K562 (cell line): ENCODE data around the gene PIK3R4. TPM values are rescaled to one million over a fixed set of nuclear protein-coding genes. Genes with fewer than 3 reads are reported as not detected.

Experiments
- ATAC-seq: fragments of 200-7000 bp; cut with Tn5 transposase; 3 replicates; pipeline ENCODE4 v1.9.1; 2020; ENCODE audit warnings: moderate library complexity
- BruUV-seq: library from RNA; stranded (reverse); fragments of 400-500 nt; replicated peaks from 2 replicates; lab custom pipeline; 2021; lab: Mats Ljungman, UMichigan
- CTCF ChIA-PET: fragments of 300-600 bp; formaldehyde crosslinking; extraction: SDS; loops from one replicate; lab custom pipeline; 2021; ENCODE audit warnings: low intra/inter-chr PET ratio; lab: Yijun Ruan, JAX
- POLR2A ChIA-PET: fragments of 300-600, 350-650 bp; sonication (Branson Sonifier 250); formaldehyde crosslinking; extraction: SDS; loops from one replicate; lab custom pipeline; 2021; ENCODE audit warnings: antibody characterized with exemption, inconsistent platforms; lab: Yijun Ruan, JAX
- DNase-seq, 4 experiments: peaks; one replicate each; pipeline versions ENCODE4 v3.0.0 to v3.0.0-alpha.2; 2011 to 2018; ENCODE audit warnings: low spot score in 3 of 4, mixed read lengths in 3 of 4; ENCODE audit errors: extremely low read depth in 1 of 4
- FAIRE-seq: peaks from 2 replicates; lab custom pipeline; 2011; peaks lifted over from hg19 to GRCh38; lab: Jason Lieb, UNC
- H2AFZ ChIP-seq: 2 replicates; pipeline ENCODE4 v1.6.0; 2011; ENCODE audit warnings: low read depth, low read length, control low read depth, inconsistent platforms
- H3K27ac ChIP-seq: fragments of 200-600 bp; 3 replicates; pipeline ENCODE4 v1.8.0; 2011; ENCODE audit warnings: low read depth, mild to moderate bottlenecking, control low read depth, inconsistent platforms, low read length, moderate library complexity, mixed read lengths; ENCODE audit errors: extremely low read depth
- H3K27me3 ChIP-seq, 2 experiments: fragments of 300-600 bp in 1 of 2; 2 replicates in 1 of 2; 3 replicates in 1 of 2; pipeline versions ENCODE4 v1.6.0 to v1.8.0; 2011; ENCODE audit warnings: inconsistent platforms in 2 of 2, low read length in 2 of 2, mild to moderate bottlenecking in 1 of 2, mixed read lengths in 1 of 2, moderate library complexity in 1 of 2; ENCODE audit not compliant: control insufficient read depth in 2 of 2, insufficient read depth in 2 of 2
- H3K36me3 ChIP-seq: fragments of 300-600 bp; 3 replicates; pipeline ENCODE4 v1.8.0; 2011; ENCODE audit warnings: mild to moderate bottlenecking, low read length, inconsistent platforms; ENCODE audit not compliant: control insufficient read depth, insufficient read depth
- H3K4me1 ChIP-seq, 2 experiments: fragments of 200-600 bp in 1 of 2; replicated peaks in 1 of 2; 2 replicates in 1 of 2; 3 replicates in 1 of 2; pipeline versions ENCODE4 v1.5.1 to v1.8.0; 2011; ENCODE audit warnings: inconsistent platforms in 2 of 2, low read length in 2 of 2, mild to moderate bottlenecking in 1 of 2, mixed read lengths in 1 of 2, moderate library complexity in 1 of 2; ENCODE audit not compliant: control insufficient read depth in 2 of 2, insufficient read depth in 2 of 2
- H3K4me2 ChIP-seq: 2 replicates; pipeline ENCODE4 v1.6.1; 2011; ENCODE audit warnings: low read length, control low read depth, inconsistent platforms, mixed read lengths; ENCODE audit not compliant: insufficient read depth
- H3K4me3 ChIP-seq: fragments of 200-600 bp; sonication (generic), shearing (Covaris generic); 2 replicates; pipeline ENCODE4 v1.5.1; 2016; ENCODE audit warnings: control low read depth, inconsistent platforms
- H3K79me2 ChIP-seq: fragments of 200-600 bp; 3 replicates; pipeline ENCODE4 v1.8.0; 2011; ENCODE audit warnings: low read length, inconsistent platforms; ENCODE audit not compliant: control insufficient read depth, insufficient read depth
- H3K9ac ChIP-seq, 2 experiments: 2 replicates each; pipeline versions ENCODE4 v1.6.0 to v1.6.1; 2011; ENCODE audit warnings: low read depth in 2 of 2, low read length in 2 of 2, control low read depth in 1 of 2, inconsistent platforms in 1 of 2, mild to moderate bottlenecking in 1 of 2, mixed read lengths in 1 of 2; ENCODE audit not compliant: insufficient read depth in 1 of 2
- H3K9me1 ChIP-seq: one replicate; pipeline ENCODE4 v1.6.0; 2011; ENCODE audit warnings: inconsistent platforms, mild to moderate bottlenecking, low read length, moderate library complexity; ENCODE audit not compliant: control insufficient read depth, insufficient read depth
- H3K9me3 ChIP-seq: replicated peaks from 2 replicates; pipeline ENCODE4 v1.5.1; 2011; ENCODE audit warnings: low read depth, low read length, inconsistent platforms; ENCODE audit not compliant: control insufficient read depth, insufficient read depth
- H4K20me1 ChIP-seq: replicated peaks from 2 replicates; pipeline ENCODE4 v1.6.1; 2011; ENCODE audit warnings: low read length, inconsistent platforms, mixed read lengths; ENCODE audit not compliant: control insufficient read depth, insufficient read depth
- ATF2 ChIP-seq: sonication (generic); formaldehyde crosslinking; IDR thresholded peaks from 2 replicates; pipeline ENCODE4 v1.8.1; 2022; ENCODE audit warnings: missing genetic modification reagents
- CAMTA2 ChIP-seq: fragments of 250-450 bp; sonication (Bioruptor Pico); conservative IDR thresholded peaks from 2 replicates; pipeline ENCODE4 v1.5.1; 2022
- ELK3 ChIP-seq: fragments of 450-650 bp; formaldehyde crosslinking; IDR thresholded peaks from 2 replicates; pipeline ENCODE4 v1.4.0; 2020; ENCODE audit warnings: mild to moderate bottlenecking
- FOXM1 ChIP-seq, 2 experiments: fragments of 450-650 bp in 1 of 2; sonication (generic) in 1 of 2; formaldehyde crosslinking in 1 of 2; IDR thresholded peaks; 2 replicates each; pipeline versions ENCODE4 v1.6.1 to v1.9.0; 2017 to 2022; ENCODE audit warnings: low read depth in 2 of 2, mild to moderate bottlenecking in 2 of 2, missing genetic modification reagents in 1 of 2, moderate library complexity in 1 of 2
- HDGF ChIP-seq: fragments of 450-650 bp; IDR thresholded peaks from 2 replicates; pipeline ENCODE4 v1.6.1; 2016
- LEF1 ChIP-seq: fragments of 450-650 bp; IDR thresholded peaks from 2 replicates; pipeline ENCODE4 v1.6.1; 2016; ENCODE audit warnings: mild to moderate bottlenecking
- MAX ChIP-seq: sonication (generic); formaldehyde crosslinking; IDR thresholded peaks from 2 replicates; pipeline ENCODE4 v1.9.0; 2022; ENCODE audit warnings: mild to moderate bottlenecking, missing genetic modification reagents
- PHTF2 ChIP-seq: fragments of 250-450 bp; sonication (Bioruptor Pico); IDR thresholded peaks from 2 replicates; pipeline ENCODE4 v1.5.0; 2021; ENCODE audit warnings: mild to moderate bottlenecking
- PTTG1 ChIP-seq: fragments of 450-650 bp; IDR thresholded peaks from 2 replicates; pipeline ENCODE4 v1.6.1; 2016; ENCODE audit warnings: low read depth, mild to moderate bottlenecking, missing genetic modification characterization, missing compliant biosample characterization
- RBM22 ChIP-seq: fragments of 200-400 bp; formaldehyde crosslinking; IDR thresholded peaks from 2 replicates; pipeline ENCODE4 v1.6.1; 2018; ENCODE audit warnings: low read length, low read depth; ENCODE audit not compliant: poor library complexity, severe bottlenecking
- RNF2 ChIP-seq: sonication (generic); IDR thresholded peaks from 2 replicates; pipeline ENCODE4 v1.6.1; 2016
- SETDB1 ChIP-seq: IDR thresholded peaks from one replicate; pipeline ENCODE4 v1.6.1; 2012; ENCODE audit warnings: low read length, control low read depth, inconsistent platforms
- SIRT6 ChIP-seq: IDR thresholded peaks from one replicate; pipeline ENCODE4 v1.6.1; 2012; ENCODE audit warnings: low read depth, mild to moderate bottlenecking, control low read depth, inconsistent platforms, low read length, moderate library complexity
- SLC30A9 ChIP-seq: fragments of 250-450 bp; sonication (Bioruptor Pico); IDR thresholded peaks from 2 replicates; pipeline ENCODE4 v1.8.0; 2022; ENCODE audit warnings: mild to moderate bottlenecking, moderate library complexity
- SMAD2 ChIP-seq: fragments of 150-350 bp; IDR thresholded peaks from 2 replicates; pipeline ENCODE4 v1.6.1; 2014; ENCODE audit warnings: low read depth, mild to moderate bottlenecking, low read length
- SMAD3 ChIP-seq: fragments of 450-650 bp; formaldehyde crosslinking; conservative IDR thresholded peaks from 2 replicates; pipeline ENCODE4 v1.4.0; 2020; ENCODE audit warnings: mild to moderate bottlenecking
- TSHZ1 ChIP-seq: fragments of 250-450 bp; sonication (Bioruptor Pico); IDR thresholded peaks from 2 replicates; pipeline ENCODE4 v1.4.0; 2020; ENCODE audit warnings: mild to moderate bottlenecking, moderate library complexity
- WGBS: fragments of 100-300 bp; shearing (Covaris generic); methylation state at CpG from one replicate; pipeline ENCODE4 v1.1.6; 2016; ENCODE audit warnings: low coverage, mixed read lengths; ENCODE audit not compliant: insufficient coverage; ENCODE audit errors: missing lambda C conversion rate; 5-methylcytosine and 5-hydroxymethylcytosine counted together
- in situ Hi-C: fragments of 300-500 bp; cut with MboI; formaldehyde crosslinking; loops from 4 replicates; pipeline ENCODE4 v1.15.0; 2018; ENCODE audit warnings: inconsistent platforms, mixed read lengths
- intact Hi-C: fragments of 100-400 bp; cut with micrococcal nuclease; formaldehyde crosslinking; loops from 2 replicates; pipeline ENCODE4 v1.14.2; 2022
- polyA plus RNA-seq, 8 experiments: library from polyadenylated mRNA; depleted of rRNA in 4 of 8; stranded (reverse) in 5 of 8; unstranded in 3 of 8; fragments of >200 nt; fragmentation: Nextera tagmentation in 2 of 8; fragmentation: Illumina TruSeq in 1 of 8; extraction: Ambion mirVana in 2 of 8; extraction: Trizol in 1 of 8; gene quantifications; 2 replicates each; pipeline versions ENCODE4 v1.2.1 to v1.2.3, GENCODE V29; 2011 to 2014; ENCODE audit warnings: inconsistent platforms in 1 of 8, missing spikeins in 1 of 8
- total RNA-seq, 7 experiments: library from RNA; depleted of rRNA in 6 of 7; stranded (reverse); fragments of >200 nt in 6 of 7; fragmentation: Illumina TruSeq in 2 of 7; extraction: Trizol in 2 of 7; gene quantifications; 2 replicates each; pipeline versions ENCODE4 v1.2.1 to v1.2.3, GENCODE V29; 2011 to 2021; ENCODE audit warnings: low replicate concordance in 1 of 7

PIK3R4 gene
- total and polyA plus RNA-seq, 9 of the 15 experiments (the other 6 are each of a cell fraction or from before 2014, with no cell fraction given): 20.6 to 45.8 (median 26.0) TPM

GRCh38 chr3:130725746-130726145, 20.9 kb downstream of the PIK3R4 start:
- Histone ChIP-seq H3K27me3 (no peaks in the 10 kb centered on the region), H3K9me1 (no peaks in the 10 kb centered on the region), H3K4me3 (no peak overlapping the region), H3K36me3 (peaks cover 42% of the 10 kb centered on the region), H3K9ac (no peak overlapping the region), H4K20me1 (no peaks in the 10 kb centered on the region), H3K4me2 (no peak overlapping the region), H2AFZ (no peak overlapping the region), H3K27ac (no peak overlapping the region), H3K4me1 (no peaks in the 10 kb centered on the region), H3K79me2 (no peaks in the 10 kb centered on the region), H3K9me3 (no peaks in the 10 kb centered on the region)
- CTCF ChIA-PET: no interaction called here
- BruUV-seq: no TSS peak
- in situ Hi-C loops: no loop called here
- FAIRE-seq: no peak
- POLR2A ChIA-PET: interaction anchor here (0.7 to 1.2 kb wide), 2 partner anchors 13 to 19 kb away, joined by 3 read pairs; no protein-coding TSS in a partner anchor
- no peak for ATAC-seq
- WGBS: 91% methylated on average over 2 of the region's 2 CpGs
- DNase-seq: no peak
- intact Hi-C loops: no loop called here
- TF ChIP-seq SMAD3 (CRISPR knock-in tag) (no peak), SLC30A9 (CRISPR knock-in tag) (no peak), RBM22 (no peak), LEF1 (no peak), MAX (CRISPR knock-in tag) (no peak), PHTF2 (CRISPR knock-in tag) (no peak), ELK3 (no peak), CAMTA2 (CRISPR knock-in tag) (no peak), RNF2 (no peak), SETDB1 (no peak), FOXM1 (IDR thresholded peaks at IDR 0.05; ENCODE audit: low read depth) (no peak), FOXM1 (CRISPR knock-in tag; IDR thresholded peaks at IDR 0.05; ENCODE audit: low read depth) (no peak), TSHZ1 (CRISPR knock-in tag) (no peak), PTTG1 (tag) (no peak), ATF2 (no peak), SIRT6 (no peak), HDGF (no peak), SMAD2 (no peak)
